Germinal center (tissue), 1 donor: Measurements from ENCODE around the gene PRSS16.

Experiments
- DNase-seq: peaks from one replicate; pipeline ENCODE4 v3.0.0; 2012; ENCODE audit warnings: mixed read lengths, low spot score

PRSS16 gene

DNA sequence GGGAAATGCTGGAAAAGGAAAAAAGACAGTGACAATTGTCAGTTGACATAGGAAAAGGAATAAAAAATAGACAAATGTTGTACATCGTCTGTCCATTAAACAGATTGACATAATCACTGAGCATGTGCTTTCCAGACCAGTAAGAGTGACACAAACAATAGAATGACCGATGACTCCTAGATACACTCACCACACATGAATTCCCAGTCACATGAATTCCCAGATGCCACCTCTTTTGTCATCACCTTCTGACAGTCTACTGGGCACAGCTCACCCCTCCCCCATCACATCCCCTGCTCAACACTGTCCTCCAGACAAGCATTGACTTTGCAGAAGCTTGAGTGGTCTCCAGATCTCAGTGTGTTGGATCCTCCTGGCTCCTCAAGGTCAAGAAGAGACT, 38.6 kb downstream of the PRSS16 start:
- no peak for DNase-seq

- DNase-seq, result no peak
Observed at GRCh38 chr6:27287751-27288135, 40.2 kb downstream of the PRSS16 start.

DNA sequence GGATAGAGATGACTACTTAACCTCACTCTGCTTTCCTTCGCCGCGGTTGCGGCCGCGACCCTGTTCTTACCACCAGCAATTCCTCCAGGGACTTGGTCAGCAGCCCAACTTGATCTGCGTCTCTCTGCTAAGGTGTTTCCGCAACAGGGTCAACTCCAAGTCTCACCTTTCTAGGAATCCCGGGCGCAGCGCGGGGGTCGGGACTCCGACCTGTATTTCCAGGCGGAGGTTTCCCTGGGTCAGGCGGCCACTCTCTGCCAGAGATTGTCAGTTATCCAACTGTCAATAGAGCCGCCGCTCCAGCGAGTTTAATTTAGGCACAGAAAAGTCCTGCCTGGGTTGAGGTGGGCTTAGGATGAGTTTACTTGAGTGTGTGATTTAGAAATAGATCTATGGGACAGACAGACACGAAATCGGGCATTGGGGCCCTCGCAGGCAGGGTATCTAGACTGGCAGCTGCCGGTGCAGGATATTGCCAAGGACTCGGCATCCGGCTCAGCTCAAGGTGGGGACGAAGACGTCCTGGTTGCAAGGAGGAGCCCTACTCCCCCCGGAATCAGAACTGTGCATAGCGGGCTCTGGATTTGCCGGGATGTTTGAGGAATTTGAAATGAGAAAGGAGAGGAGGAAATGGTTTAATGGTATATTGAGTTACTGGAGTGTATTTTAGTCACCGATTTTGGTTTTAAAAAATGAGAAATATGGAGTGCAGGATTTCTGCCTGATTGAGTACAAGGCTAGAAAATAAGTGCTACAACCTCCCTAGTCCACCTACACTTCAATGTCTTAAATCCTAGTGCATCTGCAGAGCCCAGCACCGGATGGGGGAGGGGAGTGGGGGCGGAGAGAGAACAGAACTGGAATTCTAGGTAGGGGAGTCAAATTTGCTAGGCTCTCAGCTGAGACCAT, 40.9 kb downstream of the PRSS16 start:
- no peak for DNase-seq

GRCh38 chr6:27290065-27290849, 42.8 kb downstream of the PRSS16 start:
- DNase-seq, result no peak

DNA sequence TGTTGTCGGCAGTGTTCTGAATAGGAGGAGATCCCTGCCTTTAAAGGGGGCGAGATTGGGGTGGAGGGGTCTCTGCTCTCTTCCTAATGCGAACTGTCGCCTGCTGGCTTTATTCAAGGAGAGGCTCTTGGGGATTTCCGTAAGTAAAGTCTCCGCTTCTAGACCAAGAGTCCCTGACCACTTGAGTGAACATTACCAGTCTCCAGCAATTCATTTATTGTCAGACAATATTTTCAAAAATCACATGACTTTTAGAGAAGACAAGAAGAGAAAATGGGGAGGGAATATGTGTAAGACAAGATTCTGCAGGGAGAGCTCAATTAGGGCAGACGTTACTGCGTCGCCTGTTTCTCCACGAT, 43.3 kb downstream of the PRSS16 start:
- DNase-seq, result no peak

DNA sequence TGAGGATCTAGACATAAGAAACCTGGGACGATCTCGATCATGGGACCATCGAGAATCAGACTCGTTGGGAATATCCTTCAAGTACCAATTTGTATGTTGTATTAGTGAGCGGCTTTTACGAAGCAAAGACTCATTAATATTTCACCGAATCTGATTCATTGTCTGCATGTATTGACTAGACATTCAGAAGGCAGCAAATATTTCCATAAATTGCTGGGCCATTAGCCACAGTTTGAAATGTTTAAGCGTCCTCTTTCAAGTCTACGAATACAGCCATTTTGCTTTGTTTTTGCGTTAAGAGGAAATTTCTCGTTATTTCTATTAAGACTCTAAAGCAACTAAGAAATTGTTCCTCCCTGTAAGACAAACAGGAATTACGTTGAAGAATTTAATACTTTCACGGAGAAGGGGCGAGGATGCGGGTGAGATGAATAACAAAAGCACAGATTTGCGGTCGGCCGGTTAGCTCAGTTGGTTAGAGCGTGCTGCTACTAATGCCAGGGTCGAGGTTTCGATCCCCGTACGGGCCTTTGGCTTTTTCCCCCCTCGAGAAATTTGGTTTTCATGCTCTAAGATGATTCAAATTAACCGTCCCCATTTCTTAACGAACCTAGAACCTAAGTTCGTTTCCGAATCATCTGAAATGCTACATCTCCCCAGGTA, 46.1 kb downstream of the PRSS16 start:
- no peak for DNase-seq

- no peak for DNase-seq
Observed at GRCh38 chr6:27294409-27294808, 46.9 kb downstream of the PRSS16 start.

DNA sequence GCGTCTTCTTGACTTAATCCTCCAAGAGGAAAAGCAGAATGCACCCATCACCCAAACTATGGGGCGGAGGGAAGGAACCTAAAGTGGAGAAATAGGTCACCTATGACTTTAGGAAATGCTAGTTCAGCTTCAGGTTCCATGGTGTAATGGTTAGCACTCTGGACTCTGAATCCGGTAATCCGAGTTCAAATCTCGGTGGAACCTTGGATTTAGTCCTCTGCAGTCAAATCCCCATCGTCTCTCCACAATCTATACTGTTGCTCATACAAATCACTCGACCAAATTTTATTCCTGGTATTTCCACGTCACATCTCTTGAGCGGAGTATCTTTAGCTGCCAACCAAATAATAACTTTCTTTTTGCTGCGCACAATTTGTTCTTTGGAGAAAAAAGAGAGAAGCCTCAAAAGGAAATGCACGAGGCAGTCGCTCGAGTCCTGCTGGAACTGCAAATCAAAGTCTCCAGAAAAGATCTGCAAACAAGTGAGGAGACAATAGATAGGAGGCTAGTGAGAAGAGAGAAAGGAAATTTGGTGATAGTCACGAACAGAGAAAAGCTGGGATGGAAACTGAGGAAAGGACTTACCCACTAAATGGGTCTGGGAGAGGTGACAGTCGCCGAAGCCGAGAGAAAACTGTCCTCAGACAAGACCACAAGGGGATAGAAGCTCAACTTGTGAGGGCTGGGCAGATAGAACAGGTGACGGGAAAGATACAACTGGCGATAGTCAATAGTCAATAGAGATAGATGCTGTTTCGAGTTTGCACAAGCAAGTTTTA, 48.0 kb downstream of the PRSS16 start:
- DNase-seq, result no peak

GRCh38 chr6:27296106-27296783, 48.7 kb downstream of the PRSS16 start:
- no peak for DNase-seq

- DNase-seq, result no peak
Observed at GRCh38 chr6:27297484-27297856, 50.0 kb downstream of the PRSS16 start.

DNA sequence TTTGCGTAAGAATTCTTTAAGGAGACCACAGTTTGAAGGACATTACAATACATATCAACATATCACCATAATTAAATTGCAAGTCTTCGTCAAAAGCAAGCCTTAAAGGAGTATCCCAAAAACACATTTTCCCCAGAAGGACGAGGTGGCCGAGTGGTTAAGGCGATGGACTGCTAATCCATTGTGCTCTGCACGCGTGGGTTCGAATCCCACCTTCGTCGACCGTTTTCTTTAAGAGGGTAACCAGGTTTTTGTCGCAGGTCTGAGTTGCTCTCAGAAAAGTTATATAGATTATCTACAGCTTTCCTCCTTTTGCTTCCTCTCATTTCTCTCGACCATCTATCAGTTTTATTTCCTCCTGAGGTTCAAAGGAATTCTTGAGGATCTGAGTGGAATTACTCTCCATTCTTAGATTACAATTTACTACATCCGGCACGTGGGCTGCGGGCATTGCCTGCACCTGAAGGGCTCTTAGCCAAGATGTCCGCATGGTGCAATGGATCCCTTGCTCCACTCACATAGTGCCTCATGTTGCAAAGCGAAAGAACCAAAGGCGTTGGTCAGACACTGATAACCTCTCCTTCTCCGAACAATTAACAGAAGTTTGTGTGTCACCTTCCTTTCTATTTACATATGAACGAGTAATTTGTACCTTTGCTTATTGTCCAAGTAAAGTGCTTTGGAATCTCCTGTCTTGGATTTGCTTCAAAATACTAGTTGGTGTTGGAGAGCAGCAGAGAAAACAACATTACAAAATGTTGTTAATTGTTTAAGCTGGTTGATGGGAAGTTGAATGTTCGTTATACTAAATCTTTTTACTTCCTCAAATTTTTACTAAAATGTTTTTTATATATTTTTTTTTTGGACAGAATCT, 50.6 kb downstream of the PRSS16 start:
- no peak for DNase-seq

GRCh38 chr6:27303613-27304272, 56.2 kb downstream of the PRSS16 start:
- DNase-seq, result no peak
